Endothelial cell (in vitro differentiated cells): Measurements from ENCODE around the gene ATP1A3. TPM values are rescaled to one million over a fixed set of nuclear protein-coding genes. Genes with fewer than 3 reads are reported as not detected.
A peak's percentile ranks its signal among the peaks of the same experiment; 100 is the strongest.
"Not testable (repeated sequence)": the region's sequence is repeated elsewhere in the genome, so short reads cannot be mapped to it uniquely, and the experiment has no call there.

Experiments
- DNase-seq: peaks from one replicate; pipeline ENCODE4 v3.0.0; 2021; ENCODE audit warnings: low spot score
- H3K27ac Mint-ChIP-seq: one replicate; pipeline ENCODE4 v1.8.0; 2021; ENCODE audit warnings: mixed read lengths, inconsistent platforms; ENCODE audit not compliant: unreplicated experiment
- H3K27me3 Mint-ChIP-seq: one replicate; pipeline ENCODE4 v1.8.0; 2021; ENCODE audit warnings: mild to moderate bottlenecking, moderate library complexity, mixed read lengths, inconsistent platforms; ENCODE audit not compliant: unreplicated experiment
- H3K36me3 Mint-ChIP-seq: one replicate; pipeline ENCODE4 v1.8.0; 2021; ENCODE audit warnings: mild to moderate bottlenecking, low read depth, mixed read lengths, inconsistent platforms; ENCODE audit not compliant: unreplicated experiment
- H3K4me1 Mint-ChIP-seq: one replicate; pipeline ENCODE4 v1.8.0; 2021; ENCODE audit warnings: mild to moderate bottlenecking, mixed read lengths, inconsistent platforms; ENCODE audit not compliant: unreplicated experiment
- H3K4me3 Mint-ChIP-seq: one replicate; pipeline ENCODE4 v1.8.0; 2021; ENCODE audit warnings: mild to moderate bottlenecking, mixed read lengths, inconsistent platforms; ENCODE audit not compliant: unreplicated experiment
- H3K9me3 Mint-ChIP-seq: one replicate; pipeline ENCODE4 v1.8.0; 2021; ENCODE audit warnings: mixed read lengths, inconsistent platforms; ENCODE audit not compliant: unreplicated experiment
- long read RNA-seq: library from polyadenylated mRNA; unstranded; transcript quantifications from one replicate; pipeline ENCODE4 v2.0.0, GENCODE V29; 2020; ENCODE audit not compliant: unreplicated experiment
- total RNA-seq: library from RNA; stranded (reverse); fragmentation: NEBNext Ultra II Directional; extraction: Animal tissue kit (Norgen Biotek cat#: 25700); gene quantifications from one replicate; pipeline ENCODE4 v1.2.1, GENCODE V29; 2021; ENCODE audit not compliant: unreplicated experiment
- TF ChIP-seq, protein P1 (sequence below): fragments of 200-600 bp; sonication (generic); IDR thresholded peaks from one replicate; pipeline ENCODE4 v1.5.0; 2021; ENCODE audit warnings: antibody characterized with exemption; ENCODE audit not compliant: unreplicated experiment

The ATP1A3 gene
- total RNA-seq, result not detected
- long read RNA-seq, result 0 reads

DNA sequence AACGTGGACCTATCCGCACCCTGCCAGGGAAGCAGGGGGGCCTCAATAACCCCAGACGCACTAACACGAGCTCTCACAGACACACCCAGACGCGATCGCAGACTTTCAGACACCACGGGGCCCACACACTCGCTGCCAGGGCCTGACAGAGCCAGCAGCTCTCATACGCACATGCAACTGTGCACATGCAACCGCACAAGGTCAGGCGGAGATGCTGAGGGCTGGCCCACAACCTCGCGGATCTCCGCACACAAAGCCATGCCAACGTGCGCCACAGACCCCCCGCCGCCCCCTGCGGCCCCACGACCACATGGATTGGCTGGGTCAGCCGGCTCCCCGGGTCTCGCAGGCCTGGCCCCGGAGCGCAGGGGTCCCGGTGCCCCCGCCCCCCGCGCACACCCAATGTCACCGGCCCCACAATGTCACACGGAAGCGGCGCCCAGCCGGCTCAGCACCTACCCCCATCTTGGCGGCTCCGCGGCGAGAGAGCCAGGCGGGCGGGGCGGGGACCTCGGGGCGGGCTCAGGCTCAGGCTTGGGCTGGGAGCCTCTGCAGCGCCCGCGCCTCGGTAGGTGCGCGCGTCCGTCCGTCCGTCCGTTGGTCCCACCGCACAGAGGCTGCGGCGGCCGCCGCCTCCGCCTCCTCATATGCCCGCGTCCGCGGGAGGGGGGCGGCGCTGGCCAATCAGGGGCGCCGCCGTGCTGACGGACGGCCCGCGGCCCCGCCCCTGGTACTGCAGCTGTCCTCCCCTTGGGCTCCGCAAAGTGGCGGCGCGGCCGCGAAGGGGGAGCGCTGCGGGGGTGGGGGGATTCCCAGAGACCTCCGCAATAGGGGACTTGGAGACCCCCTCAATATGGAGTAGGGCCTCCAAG, at the start of gene ATP1A3:
Gene ATP1A3 (minus strand): TSS at position 619 of the 872 bp plus-strand sequence. CDS start 154 bp downstream, at position 465.
- TF ChIP-seq, protein P1, sequence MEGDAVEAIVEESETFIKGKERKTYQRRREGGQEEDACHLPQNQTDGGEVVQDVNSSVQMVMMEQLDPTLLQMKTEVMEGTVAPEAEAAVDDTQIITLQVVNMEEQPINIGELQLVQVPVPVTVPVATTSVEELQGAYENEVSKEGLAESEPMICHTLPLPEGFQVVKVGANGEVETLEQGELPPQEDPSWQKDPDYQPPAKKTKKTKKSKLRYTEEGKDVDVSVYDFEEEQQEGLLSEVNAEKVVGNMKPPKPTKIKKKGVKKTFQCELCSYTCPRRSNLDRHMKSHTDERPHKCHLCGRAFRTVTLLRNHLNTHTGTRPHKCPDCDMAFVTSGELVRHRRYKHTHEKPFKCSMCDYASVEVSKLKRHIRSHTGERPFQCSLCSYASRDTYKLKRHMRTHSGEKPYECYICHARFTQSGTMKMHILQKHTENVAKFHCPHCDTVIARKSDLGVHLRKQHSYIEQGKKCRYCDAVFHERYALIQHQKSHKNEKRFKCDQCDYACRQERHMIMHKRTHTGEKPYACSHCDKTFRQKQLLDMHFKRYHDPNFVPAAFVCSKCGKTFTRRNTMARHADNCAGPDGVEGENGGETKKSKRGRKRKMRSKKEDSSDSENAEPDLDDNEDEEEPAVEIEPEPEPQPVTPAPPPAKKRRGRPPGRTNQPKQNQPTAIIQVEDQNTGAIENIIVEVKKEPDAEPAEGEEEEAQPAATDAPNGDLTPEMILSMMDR, result no peak
- peaks cover 17% of the 10 kb centered on the region for H3K4me1 Mint-ChIP-seq
- peak within 1 kb of the TSS; percentile 79 for H3K27ac Mint-ChIP-seq
- peak within 1 kb of the TSS; percentile 85 for H3K4me3 Mint-ChIP-seq
- H3K9me3 Mint-ChIP-seq, result no peaks in the 10 kb centered on the region
- H3K36me3 Mint-ChIP-seq, result peaks cover 13% of the 10 kb centered on the region
- peak; percentile 47 for DNase-seq
- peaks cover 18% of the 10 kb centered on the region for H3K27me3 Mint-ChIP-seq

DNA sequence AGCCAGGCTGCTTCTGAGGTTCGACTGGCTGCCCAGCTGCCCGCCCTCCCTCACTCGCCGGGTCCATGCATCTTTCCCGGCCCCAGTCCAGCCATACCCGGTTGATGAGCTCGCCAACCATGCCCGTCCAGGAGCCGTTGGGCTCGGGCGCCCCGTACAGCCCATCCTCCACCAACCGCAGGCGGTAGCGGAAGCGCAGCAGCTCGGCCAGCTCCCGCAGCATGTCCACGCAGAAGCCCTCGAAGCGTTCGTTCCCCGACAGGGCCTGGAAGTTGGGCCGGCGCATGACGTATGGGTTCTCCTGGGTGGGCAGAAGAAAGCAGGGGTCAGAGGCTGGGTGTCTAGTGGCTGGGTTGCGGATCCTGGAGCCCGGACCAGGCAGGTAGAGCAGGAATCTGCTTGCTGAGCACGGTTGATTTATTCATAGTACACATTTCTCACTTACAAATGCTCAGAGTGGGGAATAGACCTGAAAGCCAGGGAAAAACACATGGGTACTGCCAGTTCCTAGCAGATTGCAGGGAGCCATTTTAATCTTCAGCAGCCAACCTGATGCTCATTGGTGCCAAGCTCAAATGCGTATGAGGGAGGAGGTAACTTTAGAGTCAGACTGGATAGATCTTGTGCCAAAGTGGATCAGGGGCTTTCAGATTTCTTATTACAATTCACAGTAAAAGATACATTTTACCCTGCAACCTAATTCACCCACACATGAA, 48.6 kb upstream of the ATP1A3 start:
- peak overlapping the region; percentile 36 for H3K27ac Mint-ChIP-seq
- H3K36me3 Mint-ChIP-seq, result peaks cover 5% of the 10 kb centered on the region
- peaks cover 5% of the 10 kb centered on the region for H3K27me3 Mint-ChIP-seq
- H3K9me3 Mint-ChIP-seq, result no peaks in the 10 kb centered on the region
- TF ChIP-seq, protein P1, result no peak
- no peak overlapping the region for H3K4me3 Mint-ChIP-seq
- H3K4me1 Mint-ChIP-seq, result no peaks in the 10 kb centered on the region
- DNase-seq, result no peak

DNA sequence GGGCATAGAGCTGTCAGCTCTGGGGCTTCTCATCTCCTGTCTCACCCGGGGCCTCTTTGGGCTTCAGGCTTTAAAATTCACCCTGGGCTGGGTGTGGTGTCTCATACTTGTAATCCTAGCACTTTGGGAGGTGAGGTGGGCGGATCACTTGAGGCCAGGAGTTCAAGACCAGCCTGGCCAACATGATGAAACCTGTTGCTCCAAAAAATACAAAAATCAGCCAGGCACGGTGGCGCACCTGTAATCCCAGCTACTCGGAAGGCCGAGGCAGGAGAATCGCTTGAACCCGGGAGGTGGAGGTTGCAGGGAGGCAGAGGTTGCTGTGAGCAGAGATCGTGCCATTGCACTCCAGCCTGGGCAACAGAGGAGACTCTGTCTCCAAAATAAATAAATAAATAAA, 46.5 kb upstream of the ATP1A3 start:
- not testable (repeated sequence) for H3K27ac Mint-ChIP-seq, DNase-seq, H3K4me1 Mint-ChIP-seq, H3K4me3 Mint-ChIP-seq, H3K36me3 Mint-ChIP-seq, H3K27me3 Mint-ChIP-seq, H3K9me3 Mint-ChIP-seq

DNA sequence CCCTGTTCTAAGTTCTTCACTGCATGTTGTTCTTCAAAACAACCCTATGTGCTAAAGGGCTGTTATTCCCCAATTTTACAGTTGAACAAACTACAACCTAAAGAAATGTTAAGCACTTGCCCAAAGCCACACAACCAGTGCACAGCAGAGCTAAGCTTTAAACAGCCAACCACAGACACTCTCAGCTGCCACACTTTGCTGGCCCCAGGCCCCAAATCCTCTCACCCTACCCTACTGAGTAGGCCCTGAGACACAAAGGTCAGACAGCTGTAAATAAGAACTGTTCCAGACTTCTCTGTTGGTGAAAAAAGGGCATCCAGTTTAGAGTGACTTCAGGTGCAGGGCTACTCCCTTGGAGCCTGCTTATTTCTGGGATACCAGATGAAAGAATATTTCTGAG, 46.0 kb upstream of the ATP1A3 start:
- Mint-ChIP-seq H3K9me3 (no peaks in the 10 kb centered on the region), H3K27me3 (peaks cover 5% of the 10 kb centered on the region), H3K4me1 (no peaks in the 10 kb centered on the region), H3K4me3 (no peak overlapping the region), H3K36me3 (peaks cover 5% of the 10 kb centered on the region), H3K27ac (no peak overlapping the region)
- TF ChIP-seq, protein P1, result no peak
- no peak for DNase-seq

DNA sequence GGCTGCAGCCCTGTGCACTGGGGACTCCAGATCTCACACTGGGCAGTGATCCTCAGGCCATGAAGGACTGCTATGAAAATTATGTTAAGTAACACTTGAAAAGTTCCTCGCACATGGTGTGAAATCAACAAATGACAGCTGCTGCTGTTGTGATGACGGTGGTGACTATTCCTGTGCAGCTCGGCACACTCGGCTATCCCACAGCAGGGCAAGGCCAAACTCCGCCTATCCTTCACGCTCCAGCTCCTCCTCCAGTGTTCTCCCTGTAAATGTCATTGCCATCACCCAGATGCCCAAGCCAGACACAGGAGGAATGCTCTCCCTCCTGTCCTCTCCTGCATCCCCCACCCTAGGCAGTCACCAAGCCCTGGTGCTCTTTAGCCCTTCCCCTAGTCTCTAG, 44.6 kb upstream of the ATP1A3 start:
- no peaks in the 10 kb centered on the region for H3K9me3 Mint-ChIP-seq
- no peaks in the 10 kb centered on the region for H3K4me1 Mint-ChIP-seq
- peak overlapping the region; percentile 21 for H3K4me3 Mint-ChIP-seq
- H3K36me3 Mint-ChIP-seq, result peaks cover 5% of the 10 kb centered on the region
- TF ChIP-seq, protein P1, result no peak
- no peak for DNase-seq
- no peak overlapping the region for H3K27ac Mint-ChIP-seq
- peaks cover 5% of the 10 kb centered on the region for H3K27me3 Mint-ChIP-seq
